GM12875 (cell line): ENCODE results near the gene TRABD2A.

Experiments used
- H3K4me3 ChIP-seq: one replicate; pipeline ENCODE4 v1.5.1; 2011; ENCODE audit warnings: low read depth, low read length, control low read depth
- TF ChIP-seq, protein P1 (sequence below): IDR thresholded peaks from 2 replicates; pipeline ENCODE4 v1.5.1; 2011; ENCODE audit warnings: low read depth, mild to moderate bottlenecking, control low read depth, inconsistent platforms, low read length, moderate library complexity, borderline replicate concordance; ENCODE audit not compliant: insufficient read depth

TRABD2A gene

DNA sequence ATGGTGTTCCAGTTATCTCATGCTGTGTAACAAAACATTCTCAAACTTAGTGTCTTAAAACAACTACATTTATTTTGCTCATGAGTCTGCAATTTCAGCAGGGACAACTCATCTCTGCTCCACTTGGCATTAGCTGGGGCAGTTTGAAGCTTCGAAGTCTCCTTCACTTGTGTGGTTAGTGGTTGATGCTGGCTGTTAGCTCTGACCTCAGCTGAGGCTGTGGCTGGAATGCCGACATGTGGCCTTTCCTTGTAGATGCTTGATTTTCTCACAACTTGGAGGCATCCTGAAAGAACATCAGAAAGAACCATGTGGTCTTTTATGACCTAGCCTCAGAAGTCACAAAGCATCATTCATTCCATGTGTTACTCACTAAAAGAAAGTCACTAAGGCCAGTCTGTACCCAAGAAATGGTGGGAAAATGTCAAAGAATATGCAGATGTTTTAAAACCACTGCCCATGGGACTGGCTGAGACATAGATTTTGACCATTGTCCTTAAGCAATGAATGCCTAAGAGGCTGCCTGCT is 20.8 kb upstream of the TRABD2A start:
- no peak overlapping the region for H3K4me3 ChIP-seq
- TF ChIP-seq, protein P1, sequence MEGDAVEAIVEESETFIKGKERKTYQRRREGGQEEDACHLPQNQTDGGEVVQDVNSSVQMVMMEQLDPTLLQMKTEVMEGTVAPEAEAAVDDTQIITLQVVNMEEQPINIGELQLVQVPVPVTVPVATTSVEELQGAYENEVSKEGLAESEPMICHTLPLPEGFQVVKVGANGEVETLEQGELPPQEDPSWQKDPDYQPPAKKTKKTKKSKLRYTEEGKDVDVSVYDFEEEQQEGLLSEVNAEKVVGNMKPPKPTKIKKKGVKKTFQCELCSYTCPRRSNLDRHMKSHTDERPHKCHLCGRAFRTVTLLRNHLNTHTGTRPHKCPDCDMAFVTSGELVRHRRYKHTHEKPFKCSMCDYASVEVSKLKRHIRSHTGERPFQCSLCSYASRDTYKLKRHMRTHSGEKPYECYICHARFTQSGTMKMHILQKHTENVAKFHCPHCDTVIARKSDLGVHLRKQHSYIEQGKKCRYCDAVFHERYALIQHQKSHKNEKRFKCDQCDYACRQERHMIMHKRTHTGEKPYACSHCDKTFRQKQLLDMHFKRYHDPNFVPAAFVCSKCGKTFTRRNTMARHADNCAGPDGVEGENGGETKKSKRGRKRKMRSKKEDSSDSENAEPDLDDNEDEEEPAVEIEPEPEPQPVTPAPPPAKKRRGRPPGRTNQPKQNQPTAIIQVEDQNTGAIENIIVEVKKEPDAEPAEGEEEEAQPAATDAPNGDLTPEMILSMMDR = no peak

DNA sequence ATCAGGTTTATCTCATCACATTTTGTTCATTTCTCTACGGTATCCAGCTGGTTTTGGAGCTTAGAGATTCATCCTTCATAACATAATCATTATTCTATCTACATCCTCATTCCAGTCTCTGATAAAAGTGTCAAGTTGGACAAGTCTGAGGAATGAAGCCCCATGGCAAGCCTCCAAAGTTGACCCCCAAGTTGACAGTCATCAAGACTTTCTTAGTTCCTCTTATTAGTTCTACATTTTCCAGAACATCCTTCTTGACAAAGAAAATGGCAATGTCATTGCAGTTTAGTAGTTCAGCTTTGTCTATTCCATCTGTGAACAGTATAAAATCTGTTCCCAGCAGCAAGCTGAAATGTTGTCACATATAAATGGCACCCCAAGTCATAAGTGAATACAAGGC is 20.1 kb upstream of the TRABD2A start:
- H3K4me3 ChIP-seq = no peak overlapping the region
- TF ChIP-seq, protein P1 = no peak

DNA sequence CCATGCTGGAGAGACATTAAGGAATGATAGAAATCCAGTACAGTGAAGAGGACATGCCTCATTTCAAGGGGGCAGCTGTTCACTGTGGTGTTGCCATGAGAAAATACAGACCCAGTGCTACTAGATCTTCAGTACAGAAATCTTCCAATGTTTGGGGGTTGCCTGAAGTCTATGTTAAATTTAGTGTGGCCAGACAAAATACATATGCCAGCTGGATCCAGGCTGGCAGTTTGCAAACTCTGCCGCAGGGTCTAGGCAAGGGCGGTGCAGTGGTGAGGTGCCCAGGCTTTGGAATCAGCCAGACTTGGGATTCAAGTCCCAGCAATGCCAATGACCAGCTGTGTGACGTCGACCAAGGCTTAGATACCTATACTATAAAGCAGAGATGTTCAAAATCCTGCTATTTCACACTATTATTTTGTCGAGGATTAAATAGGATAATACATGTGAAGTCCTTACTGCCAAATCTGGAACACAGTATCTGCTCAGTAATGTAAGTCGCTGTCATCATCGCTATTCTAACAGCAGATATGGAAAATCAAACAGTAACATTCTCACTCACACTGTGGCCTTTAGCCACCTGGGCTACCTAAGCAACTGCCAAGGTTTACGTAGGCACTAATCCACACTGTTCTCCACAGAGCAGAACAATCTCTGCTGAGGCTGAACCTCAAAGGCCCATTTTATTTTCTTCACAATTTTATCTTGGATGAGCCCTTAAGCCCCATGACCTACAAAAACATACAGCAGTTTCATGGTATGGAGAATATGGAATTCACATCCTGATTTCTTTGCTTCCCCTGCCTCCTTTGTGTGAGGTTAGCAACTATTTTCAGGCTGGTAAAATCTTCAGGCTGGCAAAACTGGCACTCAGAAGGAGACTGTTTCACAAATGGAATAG is 18.7 kb upstream of the TRABD2A start:
- TF ChIP-seq, protein P1 = no peak
- no peak overlapping the region for H3K4me3 ChIP-seq

DNA sequence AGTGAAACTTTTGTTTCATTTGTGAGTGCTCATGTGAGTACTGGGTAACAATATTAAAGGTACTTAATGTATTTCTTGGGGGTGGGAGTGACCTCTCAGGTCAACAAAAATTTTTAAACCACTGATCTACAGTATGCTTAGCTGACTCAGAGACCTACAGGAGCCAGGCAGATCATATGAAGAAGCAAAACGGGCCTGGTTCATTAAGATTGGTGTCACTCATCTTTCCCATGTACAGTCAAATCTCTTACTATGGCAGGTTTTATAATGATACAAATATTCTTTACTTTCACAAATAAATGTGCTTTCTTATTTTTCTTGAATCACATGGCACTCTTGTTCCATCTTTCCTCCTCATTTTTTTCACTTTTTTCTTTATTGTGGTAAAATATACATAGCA is 16.9 kb upstream of the TRABD2A start:
- H3K4me3 ChIP-seq = no peak overlapping the region
- TF ChIP-seq, protein P1 = no peak

DNA sequence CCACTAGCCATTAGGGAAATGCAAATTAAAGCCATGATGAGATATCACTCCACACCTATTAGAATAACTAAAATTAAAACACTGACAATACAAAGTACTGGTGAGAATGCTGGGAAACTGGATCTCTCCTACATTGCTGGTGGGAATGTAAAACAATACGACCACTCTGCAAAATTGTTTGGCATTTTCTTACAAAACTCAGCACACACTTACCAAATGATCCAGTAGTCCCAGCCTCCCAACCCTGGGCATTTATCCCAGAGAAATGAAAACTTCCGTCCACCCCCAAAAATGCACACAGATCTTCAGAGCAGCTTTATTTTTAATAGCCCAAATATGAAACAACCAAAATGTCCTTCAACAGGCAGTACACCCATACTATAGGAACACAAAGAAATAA is 15.7 kb upstream of the TRABD2A start:
- H3K4me3 ChIP-seq = no peak overlapping the region
- TF ChIP-seq, protein P1 = no peak

DNA sequence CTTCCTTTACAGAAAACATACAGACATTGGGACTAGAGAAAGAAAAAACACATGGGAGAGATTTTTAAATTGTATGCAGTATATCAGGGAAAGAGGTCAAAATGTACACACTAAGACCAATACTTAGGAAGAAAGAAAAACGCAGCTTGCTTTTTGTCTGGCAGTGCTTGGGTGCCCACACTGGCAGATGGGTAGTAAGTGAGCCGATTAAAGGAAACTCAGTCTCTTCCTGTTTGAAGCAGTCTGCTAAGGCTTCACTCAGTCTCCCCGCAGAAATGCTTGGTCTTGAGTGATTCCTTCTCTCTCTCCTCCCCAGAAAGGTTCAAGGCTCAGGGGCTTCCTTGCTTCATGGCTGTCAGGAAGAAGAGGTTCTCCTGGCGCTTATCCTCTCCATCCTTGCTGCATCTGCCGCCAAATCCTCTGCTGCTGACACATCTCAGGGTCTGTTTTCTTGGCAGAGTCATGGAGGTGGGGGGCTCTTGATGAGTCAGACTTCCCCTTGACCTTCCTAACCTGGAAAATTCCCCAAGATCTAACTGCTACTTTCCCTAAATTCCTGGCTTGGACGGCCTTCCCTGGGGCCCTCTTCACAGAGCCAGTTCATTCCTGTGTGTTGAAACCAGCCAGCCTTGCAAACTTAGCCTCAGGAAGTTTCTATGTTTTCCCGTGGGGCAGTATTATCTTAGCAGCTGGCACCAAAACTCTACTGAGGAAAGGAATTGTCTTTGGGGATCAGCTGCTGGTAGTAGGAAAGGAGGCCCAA is 14.1 kb upstream of the TRABD2A start:
- TF ChIP-seq, protein P1 = no peak
- H3K4me3 ChIP-seq = no peak overlapping the region

DNA sequence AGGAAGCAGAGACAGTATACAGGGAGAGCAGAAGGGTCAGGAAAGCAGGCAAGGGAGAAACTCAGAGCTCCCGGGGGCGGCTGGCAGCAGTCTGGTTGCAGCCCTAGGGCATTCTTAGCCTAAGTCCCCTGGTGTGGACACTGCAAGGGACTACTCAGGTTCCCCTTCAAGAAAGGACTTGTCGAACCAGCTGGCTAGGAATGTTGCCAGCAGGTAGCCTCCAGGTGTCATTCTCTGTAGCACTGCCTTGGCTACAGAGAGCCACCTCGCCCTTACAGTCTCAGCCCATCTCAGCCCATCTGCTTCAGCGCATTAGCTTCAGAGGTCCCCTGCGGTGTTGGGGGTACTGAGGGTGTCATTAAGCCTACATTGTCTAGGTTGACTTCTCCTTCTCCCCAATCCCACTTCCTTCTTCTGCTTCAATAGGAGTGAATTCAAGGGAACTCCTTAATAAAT is 13.3 kb upstream of the TRABD2A start:
- TF ChIP-seq, protein P1 = no peak
- H3K4me3 ChIP-seq = no peak overlapping the region
